AG09309 (cell line): ENCODE results near the gene PRXL2A.

ENCODE experiments used
- DNase-seq: peaks from one replicate; pipeline ENCODE4 v3.0.0-alpha.2; 2010; ENCODE audit warnings: low read depth
- H3K4me3 ChIP-seq: 2 replicates; pipeline ENCODE4 v1.5.1; 2011; ENCODE audit warnings: mild to moderate bottlenecking, low read depth, low read length, moderate library complexity; ENCODE audit not compliant: control insufficient read depth
- CTCF ChIP-seq: IDR thresholded peaks from 2 replicates; pipeline ENCODE4 v1.5.1; 2011; ENCODE audit warnings: mild to moderate bottlenecking, low read depth, low read length, inconsistent platforms; ENCODE audit not compliant: insufficient read depth, control insufficient read depth; ENCODE audit errors: missing control alignments

Gene PRXL2A

GRCh38 chr10:80400136-80400804 is 8.1 kb upstream of the PRXL2A start:
- no peak for TF ChIP-seq CTCF
- no peak overlapping the region for H3K4me3 ChIP-seq
- DNase-seq: no peak

- no peak overlapping the region for H3K4me3 ChIP-seq
- TF ChIP-seq CTCF: no peak
- DNase-seq: no peak
Measured at GRCh38 chr10:80405035-80405434, 3.3 kb upstream of the PRXL2A start.

- no peak overlapping the region for H3K4me3 ChIP-seq
- no peak for TF ChIP-seq CTCF
- DNase-seq: no peak
Measured at GRCh38 chr10:80405626-80406025, 2.7 kb upstream of the PRXL2A start.

GRCh38 chr10:80406204-80406603 is 2.1 kb upstream of the PRXL2A start:
- DNase-seq: no peak
- no peak overlapping the region for H3K4me3 ChIP-seq
- TF ChIP-seq CTCF: no peak

- TF ChIP-seq CTCF: no peak
- no peak overlapping the region for H3K4me3 ChIP-seq
Measured at GRCh38 chr10:80407812-80408241, 524 bp upstream of the PRXL2A start.

GRCh38 chr10:80409121-80409520 is 770 bp downstream of the PRXL2A start:
- H3K4me3 ChIP-seq: no peak overlapping the region
- no peak for DNase-seq

More at GRCh38 chr10:80407812-80408241, 524 bp upstream of the PRXL2A start:
- DNase-seq: no peak

More at GRCh38 chr10:80409121-80409520, 770 bp downstream of the PRXL2A start:
- no peak for TF ChIP-seq CTCF
